ENCODE measurements around the gene NOP9.

- TF ChIP-seq CTCF (IDR thresholded peaks at IDR 0.05), result no peak
- no peak for TF ChIP-seq POLR2A (IDR thresholded peaks at IDR 0.05)
Measured at GRCh38 chr14:24304019-24304387, 4.4 kb downstream of the NOP9 start.
